ENCODE data around the gene ERVW-1.

The ERVW-1 gene

DNA sequence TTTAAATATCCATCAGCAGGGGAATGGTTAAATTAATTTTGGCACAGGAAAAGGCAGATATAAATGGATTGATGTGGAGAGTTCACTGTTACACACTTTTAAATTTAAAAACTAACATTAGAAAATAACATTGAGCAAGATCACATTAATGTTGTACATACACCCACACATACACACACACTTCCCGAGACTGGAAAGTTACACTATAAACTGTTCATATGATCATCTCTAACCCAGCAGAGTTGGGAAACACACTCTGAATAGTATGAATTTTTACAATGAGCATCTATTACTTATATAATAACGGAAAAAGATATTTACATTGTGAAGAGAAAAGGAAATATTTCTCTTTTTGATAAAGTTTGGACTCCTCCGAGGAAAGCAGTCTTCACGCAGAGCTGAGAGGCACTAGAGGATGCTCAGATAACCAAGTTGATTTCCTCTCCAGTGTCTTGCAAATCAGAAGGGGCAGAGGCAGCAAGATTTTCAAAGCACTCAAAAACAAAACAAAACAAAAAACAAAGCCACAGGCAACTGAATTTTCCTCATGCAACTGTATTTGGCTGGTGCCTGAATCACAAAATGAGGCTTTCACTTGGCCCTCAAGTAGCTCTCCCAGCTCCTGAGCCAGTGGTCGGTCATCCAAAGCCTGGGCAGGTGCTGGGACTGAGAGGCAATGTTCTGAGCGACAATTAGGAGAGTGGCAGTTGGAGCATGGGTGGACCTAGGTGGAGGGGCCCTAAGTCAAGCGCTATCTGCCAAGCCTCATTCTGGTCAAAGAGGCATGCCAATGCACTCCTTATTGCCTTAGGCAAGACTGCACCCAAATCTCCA, 40.9 kb downstream of the ERVW-1 start:
- Histone ChIP-seq H3K9ac (ENCODE audit: insufficient read length, low read depth) (no peak overlapping the region), H3K9me3 (ENCODE audit: insufficient read depth, low read length) (peaks cover 4% of the 10 kb centered on the region; the same call in 1 of the 2 replicates), H3K36me3 (ENCODE audit: insufficient read depth, insufficient read length, low read length) (no peaks in the 10 kb centered on the region), H3K4me3 (ENCODE audit: insufficient read length, low read depth) (no peak overlapping the region), H3K4me1 (ENCODE audit: insufficient read depth, insufficient read length) (peaks cover 2% of the 10 kb centered on the region), H3K27me3 (ENCODE audit: insufficient read depth, insufficient read length) (no peaks in the 10 kb centered on the region)
- DNase-seq (ENCODE audit: low read depth, low spot score) = no peak
- no peak for TF ChIP-seq ZNF274 (IDR thresholded peaks at IDR 0.05; ENCODE audit: low read depth, low read length)
- TF ChIP-seq SUZ12 (IDR thresholded peaks at IDR 0.05; ENCODE audit: extremely low read depth, insufficient read depth, insufficient read length) = no peak
- no peak for TF ChIP-seq YY1 (IDR thresholded peaks at IDR 0.05; ENCODE audit: insufficient read depth, insufficient read length)

DNA sequence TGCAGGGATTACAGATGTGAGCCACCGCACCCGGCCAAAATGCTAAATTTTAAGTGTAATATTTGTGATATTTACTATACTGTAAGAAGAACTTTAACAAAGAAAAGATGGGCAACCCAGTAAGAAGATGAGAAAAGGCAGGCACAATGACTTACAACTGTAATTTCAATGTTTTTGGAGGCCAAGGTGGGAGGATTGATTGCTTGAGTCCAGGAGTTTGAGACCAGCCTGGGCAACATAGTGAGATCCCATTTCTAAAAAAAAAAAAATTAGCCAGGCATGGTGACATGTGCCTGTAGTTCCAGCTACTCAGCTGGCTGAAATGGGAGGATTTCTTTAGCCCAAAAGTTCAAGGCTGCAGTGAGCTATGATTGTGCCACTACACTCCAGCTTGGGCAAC, 42.2 kb downstream of the ERVW-1 start:
- no peaks in the 10 kb centered on the region for H3K27me3 ChIP-seq (ENCODE audit: insufficient read depth, insufficient read length)
- H3K36me3 ChIP-seq (ENCODE audit: insufficient read depth, insufficient read length, low read length) = no peaks in the 10 kb centered on the region
- DNase-seq (ENCODE audit: low read depth, low spot score) = no peak
- peaks cover 4% of the 10 kb centered on the region; the same call in 1 of the 2 replicates for H3K9me3 ChIP-seq (ENCODE audit: insufficient read depth, low read length)
- TF ChIP-seq YY1 (IDR thresholded peaks at IDR 0.05; ENCODE audit: insufficient read depth, insufficient read length) (no peak), SUZ12 (IDR thresholded peaks at IDR 0.05; ENCODE audit: extremely low read depth, insufficient read depth, insufficient read length) (no peak), ZNF274 (IDR thresholded peaks at IDR 0.05; ENCODE audit: low read depth, low read length) (no peak)
- no peak overlapping the region for H3K4me3 ChIP-seq (ENCODE audit: insufficient read length, low read depth)
- H3K4me1 ChIP-seq (ENCODE audit: insufficient read depth, insufficient read length) = peaks cover 2% of the 10 kb centered on the region
- no peak overlapping the region for H3K9ac ChIP-seq (ENCODE audit: insufficient read length, low read depth)

DNA sequence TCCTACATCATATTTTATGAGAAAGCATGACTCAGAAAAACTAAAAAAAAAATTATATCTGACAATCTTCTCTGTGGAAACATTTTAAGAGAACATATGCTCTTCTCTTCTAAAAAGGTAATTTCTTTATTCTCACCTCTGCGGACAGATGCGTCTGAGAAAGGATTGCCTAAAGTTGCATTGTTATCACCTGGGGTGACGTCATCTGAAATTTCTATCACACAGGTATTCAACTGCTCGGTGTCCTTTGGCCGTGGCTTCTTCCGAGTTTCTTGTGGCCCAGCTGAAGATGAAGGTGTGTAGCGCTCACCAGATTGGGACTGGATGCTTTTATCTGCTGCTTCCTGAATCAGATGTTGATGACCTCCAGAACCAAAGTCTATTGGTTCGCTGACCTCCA, 44.7 kb downstream of the ERVW-1 start:
- DNase-seq (ENCODE audit: low read depth, low spot score) = no peak
- Histone ChIP-seq H3K9me3 (ENCODE audit: insufficient read depth, low read length) (no peaks in the 10 kb centered on the region), H3K27me3 (ENCODE audit: insufficient read depth, insufficient read length) (no peaks in the 10 kb centered on the region), H3K36me3 (ENCODE audit: insufficient read depth, insufficient read length, low read length) (no peaks in the 10 kb centered on the region), H3K4me3 (ENCODE audit: insufficient read length, low read depth) (no peak overlapping the region), H3K4me1 (ENCODE audit: insufficient read depth, insufficient read length) (peaks cover 2% of the 10 kb centered on the region), H3K9ac (ENCODE audit: insufficient read length, low read depth) (no peak overlapping the region)
- TF ChIP-seq YY1 (IDR thresholded peaks at IDR 0.05; ENCODE audit: insufficient read depth, insufficient read length) (no peak), ZNF274 (IDR thresholded peaks at IDR 0.05; ENCODE audit: low read depth, low read length) (no peak), SUZ12 (IDR thresholded peaks at IDR 0.05; ENCODE audit: extremely low read depth, insufficient read depth, insufficient read length) (no peak)

DNA sequence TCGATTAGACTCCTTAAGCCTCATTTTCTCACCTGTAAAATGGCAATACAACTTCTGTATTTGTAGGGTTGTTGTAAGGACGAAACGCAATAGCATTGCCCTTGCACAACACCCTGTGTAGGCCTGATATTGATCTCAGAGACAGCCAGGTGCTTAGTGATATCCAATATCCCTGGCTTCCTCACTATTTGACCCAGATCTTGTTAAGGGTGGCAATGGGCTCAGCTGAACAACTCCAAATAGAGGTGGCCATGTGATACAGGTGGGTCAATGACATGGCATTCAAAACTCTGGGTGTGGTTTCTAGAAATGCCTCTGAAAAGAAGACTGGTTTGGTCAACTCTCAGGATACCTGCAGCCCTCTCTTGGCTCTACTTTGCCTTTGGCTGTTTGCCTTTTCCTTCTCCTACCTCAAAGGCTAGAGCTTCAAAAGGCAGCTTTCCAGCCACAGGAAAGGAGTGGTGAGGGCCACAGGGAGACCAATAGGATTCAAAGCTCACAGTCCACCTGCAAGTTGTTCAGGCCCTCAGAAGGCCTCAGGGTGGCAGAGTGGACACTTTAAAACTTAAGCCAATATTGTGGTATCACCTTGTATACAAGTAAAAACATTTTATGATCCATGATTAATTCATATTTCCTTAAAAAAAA, 45.3 kb downstream of the ERVW-1 start:
- DNase-seq (ENCODE audit: low read depth, low spot score) = no peak
- Histone ChIP-seq H3K27me3 (ENCODE audit: insufficient read depth, insufficient read length) (no peaks in the 10 kb centered on the region), H3K4me3 (ENCODE audit: insufficient read length, low read depth) (no peak overlapping the region), H3K9ac (ENCODE audit: insufficient read length, low read depth) (no peak overlapping the region), H3K4me1 (ENCODE audit: insufficient read depth, insufficient read length) (peaks cover 2% of the 10 kb centered on the region), H3K36me3 (ENCODE audit: insufficient read depth, insufficient read length, low read length) (no peaks in the 10 kb centered on the region), H3K9me3 (ENCODE audit: insufficient read depth, low read length) (no peaks in the 10 kb centered on the region)
- TF ChIP-seq ZNF274 (IDR thresholded peaks at IDR 0.05; ENCODE audit: low read depth, low read length) = no peak
- no peak for TF ChIP-seq SUZ12 (IDR thresholded peaks at IDR 0.05; ENCODE audit: extremely low read depth, insufficient read depth, insufficient read length)
- no peak for TF ChIP-seq YY1 (IDR thresholded peaks at IDR 0.05; ENCODE audit: insufficient read depth, insufficient read length)

DNA sequence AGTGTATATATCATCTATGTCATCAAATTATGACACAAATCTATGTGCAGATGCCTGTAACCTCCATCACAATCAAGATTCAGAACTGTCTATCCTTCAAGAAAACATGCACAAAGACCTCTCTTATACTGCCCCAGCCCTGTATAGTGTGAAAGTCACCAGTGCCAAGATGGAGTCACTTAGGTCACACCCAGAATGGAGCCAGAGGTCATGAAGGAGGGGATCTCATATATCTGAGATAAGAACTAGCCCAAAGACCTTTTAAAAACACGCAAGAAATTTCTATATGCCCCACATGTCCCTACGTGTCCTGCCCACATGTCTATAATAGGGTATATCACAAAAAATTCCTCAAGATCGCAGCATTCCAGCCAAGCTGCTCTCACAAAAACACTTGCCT, 50.6 kb downstream of the ERVW-1 start:
- Histone ChIP-seq H3K4me3 (ENCODE audit: insufficient read length, low read depth) (no peak overlapping the region), H3K9ac (ENCODE audit: insufficient read length, low read depth) (no peak overlapping the region), H3K9me3 (ENCODE audit: insufficient read depth, low read length) (no peaks in the 10 kb centered on the region), H3K4me1 (ENCODE audit: insufficient read depth, insufficient read length) (peaks cover 2% of the 10 kb centered on the region), H3K36me3 (ENCODE audit: insufficient read depth, insufficient read length, low read length) (no peaks in the 10 kb centered on the region), H3K27me3 (ENCODE audit: insufficient read depth, insufficient read length) (no peaks in the 10 kb centered on the region)
- DNase-seq (ENCODE audit: low read depth, low spot score) = no peak
- TF ChIP-seq SUZ12 (IDR thresholded peaks at IDR 0.05; ENCODE audit: extremely low read depth, insufficient read depth, insufficient read length) (no peak), YY1 (IDR thresholded peaks at IDR 0.05; ENCODE audit: insufficient read depth, insufficient read length) (no peak), ZNF274 (IDR thresholded peaks at IDR 0.05; ENCODE audit: low read depth, low read length) (no peak)

DNA sequence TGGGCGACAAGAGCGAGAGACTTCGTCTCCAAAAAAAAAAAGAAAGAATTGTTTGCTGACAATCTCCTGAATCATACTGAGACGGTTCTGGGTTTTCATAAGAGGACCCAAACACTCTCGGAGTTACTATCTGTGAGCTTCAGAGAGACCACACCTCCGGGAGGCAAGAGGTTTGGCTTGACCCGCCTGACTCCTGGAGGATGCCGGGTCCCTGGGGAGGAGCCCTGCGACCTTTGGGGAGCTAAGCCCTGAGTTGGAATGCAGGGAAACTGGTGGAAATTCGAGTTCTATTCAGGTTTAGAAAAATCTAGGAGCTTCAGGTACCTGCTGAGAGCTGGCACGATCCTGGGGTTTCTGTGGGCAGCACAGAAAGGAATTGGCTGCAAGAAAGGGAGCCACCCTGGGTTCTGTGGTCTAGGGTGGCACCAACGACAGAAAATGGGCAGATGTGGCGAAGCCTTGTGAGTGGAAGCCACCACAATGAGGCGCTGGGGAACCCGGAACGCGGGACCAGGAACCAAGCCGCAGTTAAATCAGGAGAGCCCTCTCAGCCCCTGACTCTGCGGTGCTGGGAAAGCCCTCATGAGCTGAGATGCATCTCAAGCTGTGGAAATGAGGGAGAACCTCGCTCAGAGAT, 52.3 kb downstream of the ERVW-1 start:
- Histone ChIP-seq H3K4me3 (ENCODE audit: insufficient read length, low read depth) (no peak overlapping the region), H3K9me3 (ENCODE audit: insufficient read depth, low read length) (no peaks in the 10 kb centered on the region), H3K4me1 (ENCODE audit: insufficient read depth, insufficient read length) (peaks cover 2% of the 10 kb centered on the region), H3K27me3 (ENCODE audit: insufficient read depth, insufficient read length) (no peaks in the 10 kb centered on the region), H3K9ac (ENCODE audit: insufficient read length, low read depth) (no peak overlapping the region), H3K36me3 (ENCODE audit: insufficient read depth, insufficient read length, low read length) (no peaks in the 10 kb centered on the region)
- TF ChIP-seq YY1 (IDR thresholded peaks at IDR 0.05; ENCODE audit: insufficient read depth, insufficient read length) (no peak), SUZ12 (IDR thresholded peaks at IDR 0.05; ENCODE audit: extremely low read depth, insufficient read depth, insufficient read length) (no peak), ZNF274 (IDR thresholded peaks at IDR 0.05; ENCODE audit: low read depth, low read length) (no peak)
- no peak for DNase-seq (ENCODE audit: low read depth, low spot score)

DNA sequence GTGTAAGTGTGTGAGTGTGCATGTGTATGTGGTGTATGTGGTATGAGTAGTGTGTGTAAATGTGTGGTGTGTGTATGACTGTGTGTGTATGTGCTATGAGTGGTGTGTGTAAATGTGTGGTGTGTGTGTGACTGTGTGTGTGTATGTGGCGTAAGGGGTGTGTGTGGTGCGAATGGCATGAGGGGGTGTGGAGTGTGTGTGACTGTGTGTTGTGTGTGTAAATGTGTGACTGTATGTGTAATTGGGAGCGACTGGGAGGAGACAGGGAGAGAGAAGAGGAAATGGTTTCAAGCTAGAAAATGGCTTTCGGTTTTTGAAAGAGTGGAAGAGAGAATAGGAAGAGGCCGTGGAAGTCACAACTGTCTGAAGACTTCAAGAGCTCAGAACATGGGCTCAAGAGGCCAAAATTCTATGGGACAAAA, 54.0 kb downstream of the ERVW-1 start:
- no peak overlapping the region for H3K9ac ChIP-seq (ENCODE audit: insufficient read length, low read depth)
- peaks cover 2% of the 10 kb centered on the region for H3K4me1 ChIP-seq (ENCODE audit: insufficient read depth, insufficient read length)
- no peak overlapping the region for H3K4me3 ChIP-seq (ENCODE audit: insufficient read length, low read depth)
- no peaks in the 10 kb centered on the region for H3K36me3 ChIP-seq (ENCODE audit: insufficient read depth, insufficient read length, low read length)
- TF ChIP-seq YY1 (IDR thresholded peaks at IDR 0.05; ENCODE audit: insufficient read depth, insufficient read length) (no peak), SUZ12 (IDR thresholded peaks at IDR 0.05; ENCODE audit: extremely low read depth, insufficient read depth, insufficient read length) (no peak), ZNF274 (IDR thresholded peaks at IDR 0.05; ENCODE audit: low read depth, low read length) (no peak)
- no peak for DNase-seq (ENCODE audit: low read depth, low spot score)
- no peaks in the 10 kb centered on the region for H3K27me3 ChIP-seq (ENCODE audit: insufficient read depth, insufficient read length)
- H3K9me3 ChIP-seq (ENCODE audit: insufficient read depth, low read length) = no peaks in the 10 kb centered on the region
